ENCODE results near the gene UNC13D. TPM values are rescaled to one million over a fixed set of nuclear protein-coding genes. Genes with fewer than 3 reads are reported as not detected.
"Not testable (repeated sequence)": the region's sequence is repeated elsewhere in the genome, so short reads cannot be mapped to it uniquely, and the experiment has no call there.

UNC13D gene
- total RNA-seq, 1 donor from 2014 or later, result 82.3 TPM

GRCh38 chr17:75874323-75875181 lies 30.3 kb upstream of the UNC13D start:
- no peak for DNase-seq

- no peak for DNase-seq
Measured at GRCh38 chr17:75873587-75874322, 29.6 kb upstream of the UNC13D start.

DNA sequence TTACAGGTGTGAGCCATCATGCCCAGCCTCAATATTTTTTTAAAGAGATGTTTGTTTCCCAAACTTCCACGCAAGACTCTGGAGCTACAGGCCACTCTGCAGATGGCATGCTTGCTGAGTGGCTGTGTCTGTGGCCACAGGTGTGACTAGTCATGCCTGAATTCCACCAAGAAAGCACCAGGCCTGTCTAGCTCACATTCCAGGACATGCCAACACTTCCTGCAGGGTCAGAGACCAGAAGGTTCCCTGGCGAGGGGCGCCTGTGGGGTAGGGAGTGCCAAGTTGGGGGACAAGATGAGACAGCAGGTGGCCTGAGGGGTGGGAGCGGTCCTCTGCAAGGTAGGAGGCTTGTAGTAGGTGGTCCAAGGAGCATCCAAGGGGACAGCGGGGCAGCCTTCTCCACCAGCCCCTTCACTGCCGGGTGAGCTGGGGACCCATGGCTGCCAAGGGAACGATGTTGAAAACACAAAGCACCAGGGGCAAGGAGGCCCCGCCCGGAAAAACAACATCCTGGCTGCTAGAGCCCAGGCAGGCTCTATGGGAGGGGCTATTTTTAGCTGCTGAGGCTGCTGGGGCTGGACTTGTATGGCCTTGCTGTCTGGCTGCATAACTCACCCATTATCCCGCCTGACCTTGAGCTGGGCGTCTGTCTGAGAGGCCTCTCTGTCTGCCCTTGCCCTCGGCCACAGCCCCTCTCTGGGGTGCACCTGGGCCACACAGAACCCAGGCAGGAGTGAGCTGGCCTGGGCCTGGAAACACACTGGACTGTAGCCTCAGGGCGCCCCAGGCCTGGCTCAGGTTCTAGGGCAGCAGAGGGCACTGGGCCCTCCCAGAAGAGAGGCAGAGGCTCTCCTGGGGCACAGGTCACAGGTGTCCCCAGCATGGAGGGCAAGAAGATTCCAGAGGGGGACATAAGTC lies 28.5 kb upstream of the UNC13D start:
- peak; percentile 83 for DNase-seq

DNA sequence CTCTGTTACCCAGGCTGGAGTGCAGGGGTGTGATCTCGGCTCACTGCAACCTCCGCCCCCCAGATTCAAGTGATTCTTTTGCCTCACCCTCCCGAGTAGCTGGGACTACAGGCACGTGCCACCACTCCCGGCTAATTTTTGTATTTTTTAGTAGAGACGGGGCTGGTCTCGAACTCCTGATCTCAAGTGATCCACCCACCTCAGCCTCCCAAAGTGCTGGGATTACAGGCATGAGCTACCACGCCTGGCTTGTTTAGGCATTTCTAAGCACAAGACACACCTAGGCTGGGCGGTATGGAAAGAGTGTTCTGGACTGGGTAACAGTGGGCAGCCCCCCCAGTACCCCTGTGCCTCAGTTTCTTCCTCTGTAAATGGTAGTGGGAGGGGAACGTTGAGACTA lies 26.0 kb upstream of the UNC13D start:
- DNase-seq, result not testable (repeated sequence)

DNA sequence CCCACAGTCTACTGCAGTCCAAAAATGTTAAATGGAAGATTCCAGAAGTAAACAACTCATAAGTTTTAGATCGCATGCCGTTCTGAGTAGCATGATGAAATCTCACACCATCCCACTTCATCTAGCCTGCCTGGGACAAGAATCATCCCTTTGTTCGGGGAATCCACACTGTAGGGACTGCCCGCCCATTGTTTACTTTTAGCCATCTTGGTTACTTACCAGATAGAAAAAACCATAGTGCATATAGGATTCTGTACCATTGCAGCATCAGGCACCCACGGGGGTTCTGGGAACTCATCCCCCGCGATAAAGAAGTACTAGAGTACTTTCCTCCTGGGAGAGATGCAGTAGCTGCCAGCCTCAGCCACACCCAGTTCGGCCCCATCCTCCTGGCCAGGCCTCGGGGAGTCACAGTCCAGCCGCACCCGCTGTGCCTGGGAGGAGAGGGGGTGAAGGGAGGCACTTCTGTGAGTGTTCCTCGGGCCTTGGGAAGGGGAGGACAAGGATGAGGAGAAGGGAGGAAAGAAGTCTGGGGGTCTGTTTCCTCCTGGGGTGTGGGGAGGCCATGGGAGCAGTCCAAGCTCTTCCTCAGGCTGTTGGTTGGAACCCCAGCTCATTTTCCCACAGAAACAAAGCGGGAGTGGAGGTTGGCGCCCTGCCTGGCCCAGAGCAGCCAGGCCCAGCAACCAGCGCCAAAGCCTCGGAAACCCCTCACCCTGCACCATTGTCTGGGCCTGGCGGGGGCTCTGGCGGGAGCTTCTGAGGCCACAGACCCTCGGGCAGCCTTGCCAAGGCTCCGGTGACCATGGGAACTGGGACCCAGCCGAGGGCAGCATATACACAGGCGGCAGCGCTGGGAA lies 25.3 kb upstream of the UNC13D start:
- DNase-seq, result peak; percentile 72

DNA sequence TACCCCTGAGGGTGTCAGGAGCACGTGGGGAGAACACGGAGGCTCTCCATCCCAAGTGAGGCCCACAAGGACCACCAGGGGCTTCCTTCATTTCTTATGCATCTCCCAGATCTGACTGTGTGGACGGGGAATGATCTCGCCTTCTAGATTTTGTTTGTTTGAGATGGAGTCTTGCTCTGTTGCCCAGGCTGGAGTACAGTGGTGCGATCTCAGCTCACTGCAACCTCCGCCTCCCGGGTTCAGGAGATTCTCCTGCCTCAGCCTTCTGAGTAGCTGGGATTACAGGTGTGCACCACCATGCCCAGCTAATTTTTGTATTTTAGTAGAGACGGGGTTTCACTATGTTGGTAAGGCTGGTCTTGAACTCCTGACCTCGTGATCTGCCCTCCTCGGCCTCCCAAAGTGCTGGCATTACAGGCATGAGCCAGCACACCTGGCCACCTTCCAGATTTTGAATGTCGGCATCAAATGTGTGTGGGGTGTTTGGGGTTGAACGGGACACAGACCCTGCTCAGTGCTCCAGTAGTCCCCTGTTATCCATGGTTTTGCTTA lies 24.6 kb upstream of the UNC13D start:
- DNase-seq, result not testable (repeated sequence)

DNA sequence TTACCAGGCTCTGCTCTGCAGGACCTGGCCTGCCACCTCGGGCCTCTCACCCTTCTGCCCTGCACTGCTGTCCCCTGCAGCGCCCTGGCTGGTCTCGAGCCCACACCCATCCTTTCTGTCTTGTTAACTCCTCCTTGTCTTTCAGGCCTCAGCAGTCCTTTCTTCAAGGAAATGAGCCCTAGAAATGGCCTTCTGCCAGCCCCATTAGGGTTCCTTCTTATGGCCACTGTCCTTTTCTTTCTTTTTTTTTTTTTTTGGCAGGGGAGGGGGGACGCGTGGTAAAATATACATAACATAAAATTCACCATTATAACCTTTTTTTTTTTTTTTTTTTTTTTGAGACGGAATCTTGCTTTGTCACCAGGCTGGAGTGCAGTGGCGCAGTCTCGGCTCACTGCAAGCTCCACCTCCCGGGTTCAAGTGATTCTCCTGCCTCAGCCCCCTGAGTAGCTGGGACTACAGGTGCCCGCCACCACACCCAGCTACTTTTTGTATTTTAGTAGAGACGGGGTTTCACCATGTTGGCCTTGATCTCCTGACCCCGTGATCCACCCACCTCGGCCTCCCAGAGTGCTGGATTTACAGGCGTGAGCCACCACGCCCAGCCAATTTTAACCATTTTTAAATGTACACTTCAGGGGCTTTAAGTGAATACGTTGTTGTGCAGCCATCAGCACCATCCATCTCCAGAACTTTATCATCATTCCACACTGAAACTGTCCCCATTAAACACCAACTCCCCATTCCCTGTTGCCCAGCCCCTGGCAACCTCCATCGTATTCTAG lies 21.4 kb upstream of the UNC13D start:
- not testable (repeated sequence) for DNase-seq

- DNase-seq, result not testable (repeated sequence)
Measured at GRCh38 chr17:75864887-75865286, 20.7 kb upstream of the UNC13D start.

DNA sequence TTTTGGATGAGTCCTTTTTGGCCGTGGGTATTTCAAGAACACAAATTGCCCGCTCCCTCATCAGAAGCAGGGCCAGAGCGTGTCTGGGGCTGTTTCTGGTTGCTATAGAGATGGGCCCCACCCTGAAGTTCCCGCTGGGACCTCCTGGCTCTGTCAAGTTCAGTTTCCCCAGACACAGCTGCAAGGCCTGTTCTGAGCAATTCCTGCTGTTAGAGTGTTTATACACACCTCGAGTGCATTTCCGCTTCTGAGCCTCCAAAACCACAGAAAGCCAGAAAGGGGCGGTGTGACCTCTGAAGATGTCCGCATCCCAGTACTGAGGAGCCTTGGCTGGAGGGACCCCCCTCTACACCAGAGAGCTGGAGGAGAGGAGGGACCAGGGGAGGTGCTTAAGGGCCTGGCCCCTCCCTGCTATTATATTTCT lies 20.3 kb upstream of the UNC13D start:
- peak; percentile 96 for DNase-seq

DNA sequence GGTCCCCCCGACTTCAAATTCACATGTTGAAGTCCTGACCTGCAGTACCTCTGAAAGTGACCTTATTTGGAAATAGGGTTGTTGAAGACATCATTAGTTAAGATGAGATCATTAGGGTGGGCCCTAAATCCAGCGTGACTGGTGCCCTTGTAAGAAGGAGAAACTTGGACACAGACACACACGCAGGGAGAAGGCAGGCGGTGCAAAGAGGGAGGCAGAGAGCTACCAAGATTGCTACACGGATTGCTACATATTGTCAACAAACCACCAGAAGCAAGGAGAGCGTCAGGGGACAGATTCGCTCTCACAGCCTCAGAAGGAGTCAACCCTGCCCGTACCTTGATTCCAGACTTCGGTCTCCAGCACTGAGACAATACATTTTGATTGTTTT lies 17.7 kb upstream of the UNC13D start:
- DNase-seq, result no peak

DNA sequence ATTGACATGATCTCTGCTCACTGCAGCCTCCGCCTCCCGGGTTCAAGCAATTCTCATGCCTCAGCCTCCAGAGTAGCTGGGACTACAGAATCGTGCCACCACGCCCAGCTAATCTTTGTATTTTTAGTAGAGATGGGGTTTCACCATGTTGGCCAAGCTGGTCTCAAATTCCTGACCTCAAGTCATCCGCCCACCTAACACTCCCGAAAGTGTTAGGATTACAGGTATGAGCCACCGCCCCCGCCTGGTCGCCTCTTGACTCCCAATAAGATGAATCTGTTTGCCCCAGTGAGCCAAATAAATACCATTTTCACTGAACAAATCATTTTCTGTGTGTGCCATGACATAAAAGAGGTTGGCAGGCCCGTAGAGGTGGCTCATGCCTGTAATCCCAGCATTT lies 15.2 kb upstream of the UNC13D start:
- not testable (repeated sequence) for DNase-seq

GRCh38 chr17:75856062-75856756 lies 12.0 kb upstream of the UNC13D start:
- peak; percentile 56 for DNase-seq

DNA sequence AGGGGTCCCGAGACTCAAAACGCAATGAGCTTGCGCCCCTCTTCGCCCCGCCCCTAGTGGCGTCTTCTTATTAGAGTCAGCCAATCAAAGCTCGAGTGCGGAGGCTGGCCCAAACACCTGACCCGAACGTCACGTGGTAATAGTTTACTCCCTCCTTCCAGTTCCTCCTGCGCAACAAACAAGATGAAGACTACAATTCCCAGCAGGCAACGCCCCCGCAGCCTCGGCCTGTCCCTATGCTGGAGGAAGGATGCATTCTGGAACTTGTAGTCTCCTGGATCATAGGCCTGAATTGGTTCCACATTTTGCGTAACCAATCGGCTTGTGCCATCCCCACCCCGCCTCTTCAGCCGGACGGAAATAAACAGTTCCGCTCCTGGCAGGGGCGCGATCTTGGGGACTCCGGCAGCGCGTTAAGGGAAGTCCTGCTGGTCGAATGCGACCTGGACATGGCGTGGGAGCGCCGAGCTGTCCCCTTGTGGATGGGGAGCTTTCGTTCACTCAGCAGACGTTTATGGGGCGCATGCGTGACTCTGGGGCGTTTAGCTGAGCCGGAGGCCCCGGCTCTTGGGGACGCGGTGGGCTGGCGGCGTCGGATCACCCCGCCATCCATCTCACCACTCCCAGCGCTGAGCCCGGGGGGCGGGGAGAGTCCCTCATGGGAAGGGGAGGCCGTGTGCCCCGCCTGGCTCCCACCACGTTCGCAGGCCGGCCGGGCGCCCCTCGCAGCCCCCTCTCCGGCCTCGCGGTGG lies 11.3 kb upstream of the UNC13D start, which contains the start of gene WBP2:
Gene WBP2 (minus strand): TSS at position 26 of the 752 bp plus-strand sequence. CDS start 38 bp downstream, outside the sequence.
- peak; percentile 100 for DNase-seq

DNA sequence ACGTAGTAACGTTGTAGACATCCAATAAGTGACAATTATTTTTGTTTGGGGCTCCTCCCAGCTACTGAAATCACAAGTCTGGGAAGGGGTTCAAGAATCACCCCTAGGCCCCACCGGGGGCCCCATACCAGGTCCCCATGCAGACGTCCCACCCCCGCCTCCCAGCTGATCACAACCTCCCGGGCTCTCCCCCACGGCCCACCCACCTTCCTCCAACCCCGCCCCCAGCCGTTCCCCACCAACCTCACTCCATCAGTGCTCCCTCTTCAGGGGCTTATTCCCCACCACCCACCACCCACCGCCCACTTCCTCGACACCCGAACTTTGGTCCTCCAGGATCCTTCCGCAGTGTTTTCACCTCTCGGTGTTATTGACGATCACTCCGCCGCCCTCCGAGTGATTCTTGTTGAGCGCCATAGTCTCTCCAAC lies 10.7 kb upstream of the UNC13D start:
- no peak for DNase-seq

- no peak for DNase-seq
Measured at GRCh38 chr17:75854101-75854748, 10.0 kb upstream of the UNC13D start.

GRCh38 chr17:75853433-75853832 lies 9.2 kb upstream of the UNC13D start:
- DNase-seq, result no peak

GRCh38 chr17:75851693-75851991 lies 7.4 kb upstream of the UNC13D start:
- not testable (repeated sequence) for DNase-seq
